Keratinocyte (primary cell): ENCODE data around the gene ZDHHC1. TPM values are rescaled to one million over a fixed set of nuclear protein-coding genes. Genes with fewer than 3 reads are reported as not detected.
A peak's percentile ranks its signal among the peaks of the same experiment; 100 is the strongest.

Source experiments
- DNase-seq: peaks from one replicate; pipeline ENCODE4 v3.0.0-alpha.2; 2011; ENCODE audit warnings: low read depth, missing footprints, low spot score
- FAIRE-seq: peaks from 2 replicates; lab custom pipeline; 2011; peaks lifted over from hg19 to GRCh38; lab: Jason Lieb, UNC
- H2AFZ ChIP-seq: 2 replicates; pipeline ENCODE4 v1.6.0; 2012; ENCODE audit warnings: low read length, control low read depth, inconsistent platforms; ENCODE audit not compliant: control insufficient read depth
- H3K27ac ChIP-seq: 2 replicates; pipeline ENCODE4 v1.5.1; 2011; ENCODE audit warnings: low read length; ENCODE audit not compliant: control insufficient read depth, insufficient read depth
- H3K27me3 ChIP-seq: 3 replicates; pipeline ENCODE4 v1.6.0; 2011; ENCODE audit warnings: low read length; ENCODE audit not compliant: control insufficient read depth, insufficient read depth; ENCODE audit errors: extremely low read depth
- H3K36me3 ChIP-seq, 2 experiments: 2 replicates in 1 of 2; 3 replicates in 1 of 2; pipeline ENCODE4 v1.5.1; 2011; ENCODE audit warnings: low read length in 2 of 2, mild to moderate bottlenecking in 1 of 2; ENCODE audit not compliant: control insufficient read depth in 2 of 2, insufficient read depth in 2 of 2; ENCODE audit errors: extremely low read depth in 1 of 2
- H3K4me1 ChIP-seq: 3 replicates; pipeline ENCODE4 v1.5.1; 2011; ENCODE audit warnings: low read length; ENCODE audit not compliant: control insufficient read depth, insufficient read depth; ENCODE audit errors: extremely low read depth
- H3K4me2 ChIP-seq: 3 replicates; pipeline ENCODE4 v1.6.0; 2011; ENCODE audit warnings: low read depth, low read length; ENCODE audit not compliant: control insufficient read depth, insufficient read depth; ENCODE audit errors: extremely low read depth
- H3K4me3 ChIP-seq, 3 experiments: fragments of 200-600 bp in 1 of 3; sonication (generic) in 1 of 3; 2 replicates in 2 of 3; 3 replicates in 1 of 3; pipeline ENCODE4 v1.5.1; 2011 to 2016; ENCODE audit warnings: low read length in 3 of 3, mild to moderate bottlenecking in 3 of 3, control low read depth in 2 of 3, inconsistent platforms in 1 of 3, low read depth in 1 of 3, mixed read lengths in 1 of 3, mixed run types in 1 of 3, moderate library complexity in 1 of 3; ENCODE audit not compliant: control insufficient read depth in 2 of 3, insufficient read depth in 2 of 3; ENCODE audit errors: extremely low read depth in 1 of 3
- H3K79me2 ChIP-seq: 2 replicates; pipeline ENCODE4 v1.6.0; 2012; ENCODE audit warnings: low read length; ENCODE audit not compliant: control insufficient read depth, insufficient read depth
- H3K9ac ChIP-seq: 3 replicates; pipeline ENCODE4 v1.6.0; 2011; ENCODE audit warnings: low read length; ENCODE audit not compliant: control insufficient read depth, insufficient read depth; ENCODE audit errors: extremely low read depth
- H3K9me1 ChIP-seq: 3 replicates; pipeline ENCODE4 v1.6.0; 2011; ENCODE audit warnings: low read length; ENCODE audit not compliant: control insufficient read depth, insufficient read depth; ENCODE audit errors: extremely low read depth
- H3K9me3 ChIP-seq: 2 replicates; pipeline ENCODE4 v1.5.1; 2012; ENCODE audit warnings: low read depth, low read length; ENCODE audit not compliant: control insufficient read depth
- H4K20me1 ChIP-seq: 3 replicates; pipeline ENCODE4 v1.6.0; 2011; ENCODE audit warnings: low read length; ENCODE audit not compliant: control insufficient read depth, insufficient read depth; ENCODE audit errors: extremely low read depth
- EZH2 ChIP-seq: IDR thresholded peaks from one replicate; pipeline ENCODE4 v1.6.1; 2012; ENCODE audit warnings: inconsistent platforms, mild to moderate bottlenecking, low read length, moderate library complexity
- dilution Hi-C: fragments of 300-500 bp; cut with MboI; formaldehyde crosslinking; loops from one replicate; pipeline ENCODE4 v1.7.0; 2020; ENCODE audit warnings: low sequenced_read_pairs; ENCODE audit not compliant: extremely low pct_ligation_motif_present
- polyA plus RNA-seq, 5 experiments: library from polyadenylated mRNA; depleted of rRNA in 3 of 5; stranded (reverse) in 3 of 5; stranded (forward) in 1 of 5; unstranded in 1 of 5; fragments of >200 nt; gene quantifications; 1 replicate in 1 of 5; 2 replicates in 3 of 5; 3 replicates in 1 of 5; pipeline versions ENCODE4 v1.2.1 to v1.2.3, GENCODE V29; 2011 to 2012; ENCODE audit warnings: missing spikeins in 2 of 5, low read depth in 1 of 5, low replicate concordance in 1 of 5
- TF ChIP-seq, protein P1 (sequence below), 3 experiments: IDR thresholded peaks in 1 of 3; conservative IDR thresholded peaks in 1 of 3; optimal IDR thresholded peaks in 1 of 3; 2 replicates in 2 of 3; 3 replicates in 1 of 3; pipeline versions ENCODE3 to v1.5.1; 2011; ENCODE audit warnings: low read length in 3 of 3, mild to moderate bottlenecking in 3 of 3, moderate library complexity in 2 of 3, control low read depth in 1 of 3, inconsistent platforms in 1 of 3; ENCODE audit not compliant: insufficient read depth in 2 of 3; ENCODE audit errors: extremely low read depth in 1 of 3

The ZDHHC1 gene
- polyA plus RNA-seq, 1 donor (not counting 4 experiments of a cell fraction or from before 2014, with no cell fraction given): 1.1 TPM

- Histone ChIP-seq H3K4me1 (peaks cover 53% of the 10 kb centered on the region), H3K4me2 (peak overlapping the region; percentile 82), H3K4me3 (peak overlapping the region in 1 of 3 experiments; percentile 13), H2AFZ (peak overlapping the region; percentile 80), H3K9ac (peak overlapping the region; percentile 82), H3K9me1 (no peaks in the 10 kb centered on the region), H3K27me3 (no peaks in the 10 kb centered on the region), H3K79me2 (peaks cover 2% of the 10 kb centered on the region), H3K9me3 (no peaks in the 10 kb centered on the region), H3K36me3 (no peaks in the 10 kb centered on the region), H4K20me1 (no peaks in the 10 kb centered on the region), H3K27ac (peak overlapping the region; percentile 99)
- TF ChIP-seq, protein P1, sequence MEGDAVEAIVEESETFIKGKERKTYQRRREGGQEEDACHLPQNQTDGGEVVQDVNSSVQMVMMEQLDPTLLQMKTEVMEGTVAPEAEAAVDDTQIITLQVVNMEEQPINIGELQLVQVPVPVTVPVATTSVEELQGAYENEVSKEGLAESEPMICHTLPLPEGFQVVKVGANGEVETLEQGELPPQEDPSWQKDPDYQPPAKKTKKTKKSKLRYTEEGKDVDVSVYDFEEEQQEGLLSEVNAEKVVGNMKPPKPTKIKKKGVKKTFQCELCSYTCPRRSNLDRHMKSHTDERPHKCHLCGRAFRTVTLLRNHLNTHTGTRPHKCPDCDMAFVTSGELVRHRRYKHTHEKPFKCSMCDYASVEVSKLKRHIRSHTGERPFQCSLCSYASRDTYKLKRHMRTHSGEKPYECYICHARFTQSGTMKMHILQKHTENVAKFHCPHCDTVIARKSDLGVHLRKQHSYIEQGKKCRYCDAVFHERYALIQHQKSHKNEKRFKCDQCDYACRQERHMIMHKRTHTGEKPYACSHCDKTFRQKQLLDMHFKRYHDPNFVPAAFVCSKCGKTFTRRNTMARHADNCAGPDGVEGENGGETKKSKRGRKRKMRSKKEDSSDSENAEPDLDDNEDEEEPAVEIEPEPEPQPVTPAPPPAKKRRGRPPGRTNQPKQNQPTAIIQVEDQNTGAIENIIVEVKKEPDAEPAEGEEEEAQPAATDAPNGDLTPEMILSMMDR (optimal IDR thresholded peaks at IDR 0.05 in 1 of 3, IDR thresholded peaks at IDR 0.05 in 1 of 3, conservative IDR thresholded peaks at IDR 0.05 in 1 of 3; ENCODE audit: extremely low read depth in 1 of 3, insufficient read depth in 2 of 3, low read length in 3 of 3): no peak
- no peak for TF ChIP-seq EZH2
- dilution Hi-C loops: no loop called here
- no peak for DNase-seq
- FAIRE-seq: peak; percentile 91
These were observed 9.9 kb downstream of the ZDHHC1 start for GRCh38 chr16:67406111-67406971.

- peak overlapping the region in 1 of 3 experiments; percentile 11 for H3K4me3 ChIP-seq
- H3K9me1 ChIP-seq: no peaks in the 10 kb centered on the region
- peak overlapping the region; percentile 82 for H3K4me2 ChIP-seq
- no peaks in the 10 kb centered on the region for H3K36me3 ChIP-seq
- DNase-seq (no peak), FAIRE-seq (no peak)
- H3K79me2 ChIP-seq: no peaks in the 10 kb centered on the region
- dilution Hi-C loops: no loop called here
- TF ChIP-seq EZH2: no peak
- TF ChIP-seq, protein P1 (optimal IDR thresholded peaks at IDR 0.05 in 1 of 3, IDR thresholded peaks at IDR 0.05 in 1 of 3, conservative IDR thresholded peaks at IDR 0.05 in 1 of 3; ENCODE audit: extremely low read depth in 1 of 3, insufficient read depth in 2 of 3, low read length in 3 of 3): no peak
- H3K9ac ChIP-seq: peak overlapping the region; percentile 82
- no peaks in the 10 kb centered on the region for H3K9me3 ChIP-seq
- H3K4me1 ChIP-seq: peaks cover 53% of the 10 kb centered on the region
- peak overlapping the region; percentile 99 for H3K27ac ChIP-seq
- no peak overlapping the region for H2AFZ ChIP-seq
- H4K20me1 ChIP-seq: no peaks in the 10 kb centered on the region
- no peaks in the 10 kb centered on the region for H3K27me3 ChIP-seq
These were observed 10.9 kb downstream of the ZDHHC1 start for GRCh38 chr16:67405336-67405735.
